ENCODE measurements around the gene AMPH.

AMPH gene

GRCh38 chr7:38453826-38454225 is 177.3 kb downstream of the AMPH start:
- TF ChIP-seq, protein P1, sequence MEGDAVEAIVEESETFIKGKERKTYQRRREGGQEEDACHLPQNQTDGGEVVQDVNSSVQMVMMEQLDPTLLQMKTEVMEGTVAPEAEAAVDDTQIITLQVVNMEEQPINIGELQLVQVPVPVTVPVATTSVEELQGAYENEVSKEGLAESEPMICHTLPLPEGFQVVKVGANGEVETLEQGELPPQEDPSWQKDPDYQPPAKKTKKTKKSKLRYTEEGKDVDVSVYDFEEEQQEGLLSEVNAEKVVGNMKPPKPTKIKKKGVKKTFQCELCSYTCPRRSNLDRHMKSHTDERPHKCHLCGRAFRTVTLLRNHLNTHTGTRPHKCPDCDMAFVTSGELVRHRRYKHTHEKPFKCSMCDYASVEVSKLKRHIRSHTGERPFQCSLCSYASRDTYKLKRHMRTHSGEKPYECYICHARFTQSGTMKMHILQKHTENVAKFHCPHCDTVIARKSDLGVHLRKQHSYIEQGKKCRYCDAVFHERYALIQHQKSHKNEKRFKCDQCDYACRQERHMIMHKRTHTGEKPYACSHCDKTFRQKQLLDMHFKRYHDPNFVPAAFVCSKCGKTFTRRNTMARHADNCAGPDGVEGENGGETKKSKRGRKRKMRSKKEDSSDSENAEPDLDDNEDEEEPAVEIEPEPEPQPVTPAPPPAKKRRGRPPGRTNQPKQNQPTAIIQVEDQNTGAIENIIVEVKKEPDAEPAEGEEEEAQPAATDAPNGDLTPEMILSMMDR (IDR thresholded peaks at IDR 0.05; ENCODE audit: insufficient read depth, low read length, poor library complexity, severe bottlenecking): no peak
- no peak for TF ChIP-seq EZH2phosphoT487 (conservative IDR thresholded peaks at IDR 0.05; ENCODE audit: low read length)
- Histone ChIP-seq H3K9me3 (ENCODE audit: insufficient read depth, low read length) (no peaks in the 10 kb centered on the region), H2AFZ (ENCODE audit: low read depth, low read length, severe bottlenecking) (no peak overlapping the region), H3K9me2 (replicated peaks; ENCODE audit: insufficient read depth, low read length) (no peaks in the 10 kb centered on the region), H3K4me3 (ENCODE audit: insufficient read depth, low read length, poor library complexity, severe bottlenecking) (no peak overlapping the region), H3F3A (ENCODE audit: insufficient read depth) (no peaks in the 10 kb centered on the region), H4K20me1 (ENCODE audit: low read depth, low read length) (no peaks in the 10 kb centered on the region), H3K36me3 (ENCODE audit: low read length) (no peaks in the 10 kb centered on the region), H3K79me2 (ENCODE audit: insufficient read depth, low read length) (no peaks in the 10 kb centered on the region), H3K9ac (ENCODE audit: low read length) (no peak overlapping the region), H3K4me2 (ENCODE audit: low read depth, low read length, poor library complexity, severe bottlenecking) (no peak overlapping the region), H3K27ac (ENCODE audit: low read depth, low read length) (no peak overlapping the region), H3K27me3 (ENCODE audit: low read length) (no peaks in the 10 kb centered on the region)

GRCh38 chr7:38453168-38453567 is 178.0 kb downstream of the AMPH start:
- no peak overlapping the region for H3K4me2 ChIP-seq (ENCODE audit: low read depth, low read length, poor library complexity, severe bottlenecking)
- no peaks in the 10 kb centered on the region for H3F3A ChIP-seq (ENCODE audit: insufficient read depth)
- no peaks in the 10 kb centered on the region for H3K9me3 ChIP-seq (ENCODE audit: insufficient read depth, low read length)
- H3K4me3 ChIP-seq (ENCODE audit: insufficient read depth, low read length, poor library complexity, severe bottlenecking): no peak overlapping the region
- no peaks in the 10 kb centered on the region for H3K9me2 ChIP-seq (replicated peaks; ENCODE audit: insufficient read depth, low read length)
- TF ChIP-seq, protein P1 (IDR thresholded peaks at IDR 0.05; ENCODE audit: insufficient read depth, low read length, poor library complexity, severe bottlenecking): no peak
- TF ChIP-seq EZH2phosphoT487 (conservative IDR thresholded peaks at IDR 0.05; ENCODE audit: low read length): no peak
- no peak overlapping the region for H2AFZ ChIP-seq (ENCODE audit: low read depth, low read length, severe bottlenecking)
- H4K20me1 ChIP-seq (ENCODE audit: low read depth, low read length): no peaks in the 10 kb centered on the region
- H3K27ac ChIP-seq (ENCODE audit: low read depth, low read length): no peak overlapping the region
- H3K79me2 ChIP-seq (ENCODE audit: insufficient read depth, low read length): no peaks in the 10 kb centered on the region
- no peaks in the 10 kb centered on the region for H3K36me3 ChIP-seq (ENCODE audit: low read length)
- H3K9ac ChIP-seq (ENCODE audit: low read length): no peak overlapping the region
- no peaks in the 10 kb centered on the region for H3K27me3 ChIP-seq (ENCODE audit: low read length)

- no peaks in the 10 kb centered on the region for H4K20me1 ChIP-seq (ENCODE audit: low read depth, low read length)
- no peak overlapping the region for H3K9ac ChIP-seq (ENCODE audit: low read length)
- no peaks in the 10 kb centered on the region for H3K9me3 ChIP-seq (ENCODE audit: insufficient read depth, low read length)
- H2AFZ ChIP-seq (ENCODE audit: low read depth, low read length, severe bottlenecking): no peak overlapping the region
- TF ChIP-seq EZH2phosphoT487 (conservative IDR thresholded peaks at IDR 0.05; ENCODE audit: low read length): no peak
- TF ChIP-seq, protein P1 (IDR thresholded peaks at IDR 0.05; ENCODE audit: insufficient read depth, low read length, poor library complexity, severe bottlenecking): no peak
- H3K27ac ChIP-seq (ENCODE audit: low read depth, low read length): no peak overlapping the region
- H3K4me2 ChIP-seq (ENCODE audit: low read depth, low read length, poor library complexity, severe bottlenecking): no peak overlapping the region
- no peaks in the 10 kb centered on the region for H3K27me3 ChIP-seq (ENCODE audit: low read length)
- no peaks in the 10 kb centered on the region for H3F3A ChIP-seq (ENCODE audit: insufficient read depth)
- no peaks in the 10 kb centered on the region for H3K36me3 ChIP-seq (ENCODE audit: low read length)
- no peak overlapping the region for H3K4me3 ChIP-seq (ENCODE audit: insufficient read depth, low read length, poor library complexity, severe bottlenecking)
- H3K79me2 ChIP-seq (ENCODE audit: insufficient read depth, low read length): no peaks in the 10 kb centered on the region
- H3K9me2 ChIP-seq (replicated peaks; ENCODE audit: insufficient read depth, low read length): no peaks in the 10 kb centered on the region
These were observed 178.5 kb downstream of the AMPH start for GRCh38 chr7:38452681-38453108.

Measured in SU-DHL-6 (cell line).